HCT116 (cell line): Measurements from ENCODE around the gene ADAMTS15. TPM values are rescaled to one million over a fixed set of nuclear protein-coding genes. Genes with fewer than 3 reads are reported as not detected.

Source experiments
- ATAC-seq: fragments of 200-7000 bp; cut with Tn5 transposase; 2 replicates; pipeline ENCODE4 v1.9.1; 2020; ENCODE audit warnings: mild to moderate bottlenecking, moderate library complexity
- BruUV-seq: library from RNA; stranded (reverse); fragments of 400-500 nt; replicated peaks from 2 replicates; lab custom pipeline; 2021; lab: Mats Ljungman, UMichigan
- CTCF ChIA-PET: fragments of 300-600 bp; sonication (Branson Sonifier 250); formaldehyde crosslinking; loops from one replicate; lab custom pipeline; 2021; ENCODE audit warnings: antibody characterized with exemption; lab: Charles Lee
- POLR2A ChIA-PET: fragments of 300-600, 350-600 bp; sonication (Branson Sonifier 250); formaldehyde crosslinking; loops from one replicate; lab custom pipeline; 2021; ENCODE audit warnings: antibody characterized with exemption; lab: Charles Lee
- RAD21 ChIA-PET, 2 experiments: fragments of 300-600 bp; sonication (Branson Sonifier 250); formaldehyde crosslinking; loops; one replicate each; lab custom pipeline; 2023; ENCODE audit warnings: low total read pairs in 2 of 2; ENCODE audit not compliant: uncharacterized antibody in 2 of 2, unreplicated experiment in 2 of 2, low non-redundant PET in 1 of 2; lab: Charles Lee
- DNase-seq: peaks from one replicate; pipeline ENCODE4 v3.0.0-alpha.2; 2010; ENCODE audit warnings: low read depth, low spot score
- H2AFZ ChIP-seq: fragments of 200-600 bp; shearing (Covaris generic), sonication (generic); 2 replicates; pipeline ENCODE4 v1.6.1; 2017; ENCODE audit warnings: low read depth, mixed run types, mixed read lengths, antibody characterized with exemption, low read length; ENCODE audit not compliant: poor library complexity, severe bottlenecking
- H3K27ac ChIP-seq: 2 replicates; pipeline ENCODE4 v1.5.1; 2012; ENCODE audit warnings: low read depth, low read length
- H3K27me3 ChIP-seq: fragments of 200-600 bp; sonication (generic); 2 replicates; pipeline ENCODE4 v1.6.1; 2016; ENCODE audit warnings: mixed run types, low read length, mixed read lengths; ENCODE audit not compliant: insufficient read depth
- H3K36me3 ChIP-seq, 2 experiments: fragments of 200-500 bp in 1 of 2; fragments of 200-600 bp in 1 of 2; sonication (Bioruptor generic) in 1 of 2; sonication (generic) in 1 of 2; 2 replicates each; pipeline versions ENCODE4 v1.5.1 to v1.6.1; 2014 to 2016; ENCODE audit warnings: low read length in 2 of 2, inconsistent platforms in 1 of 2, mixed read lengths in 1 of 2, mixed run types in 1 of 2; ENCODE audit not compliant: insufficient read depth in 2 of 2, control insufficient read depth in 1 of 2
- H3K4me1 ChIP-seq, 2 experiments: fragments of 200-600 bp in 1 of 2; sonication (generic) in 1 of 2; 2 replicates each; pipeline versions ENCODE4 v1.5.1 to v1.6.1; 2012 to 2017; ENCODE audit warnings: low read length in 2 of 2, inconsistent platforms in 1 of 2, mild to moderate bottlenecking in 1 of 2, mixed read lengths in 1 of 2, mixed run types in 1 of 2, moderate library complexity in 1 of 2; ENCODE audit not compliant: insufficient read depth in 2 of 2, control insufficient read depth in 1 of 2
- H3K4me2 ChIP-seq: fragments of 200-600 bp; sonication (generic); 2 replicates; pipeline ENCODE4 v1.6.1; 2017; ENCODE audit warnings: mixed run types, low read length, mixed read lengths
- H3K4me3 ChIP-seq, 2 experiments: fragments of 200-600 bp in 1 of 2; sonication (generic) in 1 of 2; replicated peaks in 1 of 2; 2 replicates each; pipeline ENCODE4 v1.5.1; 2011 to 2016; ENCODE audit warnings: low read length in 2 of 2, control low read depth in 1 of 2, low read depth in 1 of 2, mild to moderate bottlenecking in 1 of 2, mixed read lengths in 1 of 2, mixed run types in 1 of 2
- H3K79me2 ChIP-seq: fragments of 200-600 bp; sonication (generic); 2 replicates; pipeline ENCODE4 v1.6.1; 2017; ENCODE audit warnings: mild to moderate bottlenecking, mixed run types, low read length, moderate library complexity, mixed read lengths; ENCODE audit not compliant: insufficient read depth
- H3K9ac ChIP-seq: fragments of 200-600 bp; sonication (generic); 2 replicates; pipeline ENCODE4 v1.6.1; 2016; ENCODE audit warnings: low read length, mixed read lengths
- H3K9me2 ChIP-seq: fragments of 200-600 bp; sonication (generic), shearing (Covaris generic); 2 replicates; pipeline ENCODE4 v1.6.1; 2017; ENCODE audit warnings: mixed run types, mild to moderate bottlenecking, moderate library complexity; ENCODE audit not compliant: insufficient read depth
- H3K9me3 ChIP-seq, 2 experiments: fragments of 200-500 bp in 1 of 2; fragments of 200-600 bp in 1 of 2; sonication (Bioruptor generic) in 1 of 2; sonication (generic) in 1 of 2; 2 replicates each; pipeline ENCODE4 v1.6.1; 2014 to 2017; ENCODE audit warnings: low read length in 2 of 2, mixed read lengths in 2 of 2, inconsistent platforms in 1 of 2, low read depth in 1 of 2, mild to moderate bottlenecking in 1 of 2, mixed run types in 1 of 2, moderate library complexity in 1 of 2; ENCODE audit not compliant: control insufficient read depth in 1 of 2, insufficient read depth in 1 of 2
- H4K20me1 ChIP-seq: fragments of 200-600 bp; sonication (generic), shearing (Covaris generic); 2 replicates; pipeline ENCODE4 v1.6.1; 2017; ENCODE audit warnings: mixed run types, mild to moderate bottlenecking, moderate library complexity; ENCODE audit not compliant: insufficient read depth
- CEBPB ChIP-seq: IDR thresholded peaks from 2 replicates; pipeline ENCODE4 v1.6.1; 2012; ENCODE audit warnings: low read depth
- EGR1 ChIP-seq: IDR thresholded peaks from 2 replicates; pipeline ENCODE4 v1.6.1; 2012; ENCODE audit warnings: low read depth
- ELF1 ChIP-seq: IDR thresholded peaks from 2 replicates; pipeline ENCODE4 v1.6.1; 2012; ENCODE audit warnings: low read depth, borderline replicate concordance
- EZH2 ChIP-seq: fragments of 200-600 bp; sonication (generic); IDR thresholded peaks from 2 replicates; pipeline ENCODE4 v1.6.1; 2017; ENCODE audit warnings: antibody characterized with exemption, mixed run types
- EZH2phosphoT487 ChIP-seq: fragments of 200-600 bp; IDR thresholded peaks from 2 replicates; pipeline ENCODE4 v1.6.1; 2018; ENCODE audit warnings: antibody characterized with exemption, borderline replicate concordance
- FOSL1 ChIP-seq: IDR thresholded peaks from 2 replicates; pipeline ENCODE4 v1.6.1; 2012; ENCODE audit warnings: low read depth
- JUND ChIP-seq: IDR thresholded peaks from 2 replicates; pipeline ENCODE4 v1.6.1; 2012
- POLR2A ChIP-seq: IDR thresholded peaks from 2 replicates; pipeline ENCODE4 v1.7.0; 2011; ENCODE audit warnings: borderline replicate concordance; ENCODE audit not compliant: insufficient read depth, insufficient read length; ENCODE audit errors: extremely low read depth
- RAD21 ChIP-seq: IDR thresholded peaks from 2 replicates; pipeline ENCODE4 v1.6.1; 2012; ENCODE audit warnings: low read depth, mild to moderate bottlenecking
- SIN3A ChIP-seq: IDR thresholded peaks from 2 replicates; pipeline ENCODE4 v1.6.1; 2012; ENCODE audit warnings: low read depth
- TCF7L2 ChIP-seq: IDR thresholded peaks from 2 replicates; pipeline ENCODE4 v1.7.0; 2011; ENCODE audit warnings: borderline replicate concordance, inconsistent platforms; ENCODE audit not compliant: insufficient read depth, insufficient read length; ENCODE audit errors: extremely low read depth
- ZFX ChIP-seq: fragments of 450-650 bp; IDR thresholded peaks from 2 replicates; pipeline ENCODE4 v1.6.1; 2017
- ZNF274 ChIP-seq: fragments of 200-500 bp; sonication (Bioruptor generic); IDR thresholded peaks from 2 replicates; pipeline ENCODE4 v1.6.1; 2014; ENCODE audit warnings: mild to moderate bottlenecking, low read depth, low read length, inconsistent platforms
- intact Hi-C: fragments of 100-400 bp; cut with micrococcal nuclease; formaldehyde crosslinking; loops from 2 replicates; pipeline ENCODE4 v1.10.0; 2022
- total RNA-seq: library from RNA; stranded (reverse); gene quantifications from one replicate; pipeline ENCODE4 v1.2.1, GENCODE V29; 2021; ENCODE audit not compliant: unreplicated experiment
- TF ChIP-seq, protein P1 (sequence below): IDR thresholded peaks from 2 replicates; pipeline ENCODE4 v1.6.1; 2011; ENCODE audit warnings: mild to moderate bottlenecking, low read length, moderate library complexity; ENCODE audit not compliant: insufficient replicate concordance; ENCODE audit errors: extremely low read depth
- TF ChIP-seq, protein P2 (sequence below): IDR thresholded peaks from 2 replicates; pipeline ENCODE4 v1.6.1; 2012; ENCODE audit warnings: low read depth
- TF ChIP-seq, protein P3 (sequence below): IDR thresholded peaks from 2 replicates; pipeline ENCODE4 v1.6.1; 2012
- TF ChIP-seq, protein P4 (sequence below), 3 experiments: fragments of 200-600 bp in 1 of 3; sonication (generic) in 1 of 3; IDR thresholded peaks in 2 of 3; conservative IDR thresholded peaks in 1 of 3; 2 replicates each; pipeline ENCODE4 v1.5.1; 2012 to 2017; ENCODE audit warnings: low read depth in 2 of 3, low read length in 2 of 3, antibody characterized with exemption in 1 of 3, borderline replicate concordance in 1 of 3, control low read depth in 1 of 3, mild to moderate bottlenecking in 1 of 3, mixed read lengths in 1 of 3, mixed run types in 1 of 3, moderate library complexity in 1 of 3; ENCODE audit not compliant: insufficient read depth in 1 of 3

ADAMTS15 gene
- total RNA-seq, 1 experiment from 2014 or later: 0.44 TPM

DNA sequence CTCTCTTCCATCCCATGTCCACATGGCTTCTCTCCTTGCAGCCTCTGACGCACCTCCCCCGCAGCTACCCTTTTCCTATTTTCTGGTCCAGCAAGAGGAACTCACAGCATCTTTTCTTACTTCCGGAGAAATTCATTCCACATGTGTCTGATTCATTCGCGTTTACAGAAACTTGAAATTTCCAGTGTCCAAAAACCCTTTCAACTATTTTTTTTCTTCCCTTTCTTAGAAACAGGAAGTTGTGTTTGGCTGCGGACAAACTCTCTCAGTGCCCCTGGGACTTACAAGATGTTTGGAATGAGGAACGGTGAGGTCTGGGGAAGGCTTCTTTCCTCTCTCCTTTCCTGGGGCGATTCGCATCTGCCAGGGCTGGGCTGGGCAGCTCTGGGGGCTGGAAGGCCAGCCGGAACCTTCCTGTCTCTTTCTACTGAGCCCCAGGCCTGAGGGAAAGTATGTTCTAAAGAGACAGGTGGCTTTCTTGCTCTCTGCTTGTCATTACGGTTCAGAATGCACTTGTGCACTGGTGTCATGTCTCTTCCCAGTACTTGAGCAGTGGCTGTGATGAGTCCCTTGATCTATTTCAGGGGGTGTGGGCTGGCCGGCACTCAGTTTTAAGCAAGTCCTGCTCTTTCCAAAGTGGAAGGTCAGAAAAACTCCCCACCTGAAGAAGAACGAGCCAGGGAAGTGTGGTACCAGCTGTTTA is 47.5 kb upstream of the ADAMTS15 start:
- Histone ChIP-seq H4K20me1 (no peaks in the 10 kb centered on the region), H2AFZ (no peak overlapping the region), H3K36me3 (no peaks in the 10 kb centered on the region), H3K79me2 (no peaks in the 10 kb centered on the region), H3K27me3 (peaks cover 8% of the 10 kb centered on the region; the same call in 1 of the 2 replicates), H3K9me3 (no peaks in the 10 kb centered on the region), H3K9me2 (no peaks in the 10 kb centered on the region), H3K4me1 (no peaks in the 10 kb centered on the region), H3K4me3 (no peak overlapping the region), H3K27ac (no peak overlapping the region), H3K4me2 (no peak overlapping the region), H3K9ac (no peak overlapping the region)
- RAD21 ChIA-PET: no interaction called here
- TF ChIP-seq TCF7L2: no peak
- TF ChIP-seq SIN3A: no peak
- TF ChIP-seq EZH2: no peak
- TF ChIP-seq EGR1: no peak
- no peak for TF ChIP-seq POLR2A
- TF ChIP-seq, protein P1, sequence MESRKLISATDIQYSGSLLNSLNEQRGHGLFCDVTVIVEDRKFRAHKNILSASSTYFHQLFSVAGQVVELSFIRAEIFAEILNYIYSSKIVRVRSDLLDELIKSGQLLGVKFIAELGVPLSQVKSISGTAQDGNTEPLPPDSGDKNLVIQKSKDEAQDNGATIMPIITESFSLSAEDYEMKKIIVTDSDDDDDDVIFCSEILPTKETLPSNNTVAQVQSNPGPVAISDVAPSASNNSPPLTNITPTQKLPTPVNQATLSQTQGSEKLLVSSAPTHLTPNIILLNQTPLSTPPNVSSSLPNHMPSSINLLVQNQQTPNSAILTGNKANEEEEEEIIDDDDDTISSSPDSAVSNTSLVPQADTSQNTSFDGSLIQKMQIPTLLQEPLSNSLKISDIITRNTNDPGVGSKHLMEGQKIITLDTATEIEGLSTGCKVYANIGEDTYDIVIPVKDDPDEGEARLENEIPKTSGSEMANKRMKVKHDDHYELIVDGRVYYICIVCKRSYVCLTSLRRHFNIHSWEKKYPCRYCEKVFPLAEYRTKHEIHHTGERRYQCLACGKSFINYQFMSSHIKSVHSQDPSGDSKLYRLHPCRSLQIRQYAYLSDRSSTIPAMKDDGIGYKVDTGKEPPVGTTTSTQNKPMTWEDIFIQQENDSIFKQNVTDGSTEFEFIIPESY: no peak
- no peak for TF ChIP-seq ZNF274
- no peak for TF ChIP-seq CEBPB
- TF ChIP-seq, protein P2, sequence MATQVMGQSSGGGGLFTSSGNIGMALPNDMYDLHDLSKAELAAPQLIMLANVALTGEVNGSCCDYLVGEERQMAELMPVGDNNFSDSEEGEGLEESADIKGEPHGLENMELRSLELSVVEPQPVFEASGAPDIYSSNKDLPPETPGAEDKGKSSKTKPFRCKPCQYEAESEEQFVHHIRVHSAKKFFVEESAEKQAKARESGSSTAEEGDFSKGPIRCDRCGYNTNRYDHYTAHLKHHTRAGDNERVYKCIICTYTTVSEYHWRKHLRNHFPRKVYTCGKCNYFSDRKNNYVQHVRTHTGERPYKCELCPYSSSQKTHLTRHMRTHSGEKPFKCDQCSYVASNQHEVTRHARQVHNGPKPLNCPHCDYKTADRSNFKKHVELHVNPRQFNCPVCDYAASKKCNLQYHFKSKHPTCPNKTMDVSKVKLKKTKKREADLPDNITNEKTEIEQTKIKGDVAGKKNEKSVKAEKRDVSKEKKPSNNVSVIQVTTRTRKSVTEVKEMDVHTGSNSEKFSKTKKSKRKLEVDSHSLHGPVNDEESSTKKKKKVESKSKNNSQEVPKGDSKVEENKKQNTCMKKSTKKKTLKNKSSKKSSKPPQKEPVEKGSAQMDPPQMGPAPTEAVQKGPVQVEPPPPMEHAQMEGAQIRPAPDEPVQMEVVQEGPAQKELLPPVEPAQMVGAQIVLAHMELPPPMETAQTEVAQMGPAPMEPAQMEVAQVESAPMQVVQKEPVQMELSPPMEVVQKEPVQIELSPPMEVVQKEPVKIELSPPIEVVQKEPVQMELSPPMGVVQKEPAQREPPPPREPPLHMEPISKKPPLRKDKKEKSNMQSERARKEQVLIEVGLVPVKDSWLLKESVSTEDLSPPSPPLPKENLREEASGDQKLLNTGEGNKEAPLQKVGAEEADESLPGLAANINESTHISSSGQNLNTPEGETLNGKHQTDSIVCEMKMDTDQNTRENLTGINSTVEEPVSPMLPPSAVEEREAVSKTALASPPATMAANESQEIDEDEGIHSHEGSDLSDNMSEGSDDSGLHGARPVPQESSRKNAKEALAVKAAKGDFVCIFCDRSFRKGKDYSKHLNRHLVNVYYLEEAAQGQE: no peak
- TF ChIP-seq, protein P3, sequence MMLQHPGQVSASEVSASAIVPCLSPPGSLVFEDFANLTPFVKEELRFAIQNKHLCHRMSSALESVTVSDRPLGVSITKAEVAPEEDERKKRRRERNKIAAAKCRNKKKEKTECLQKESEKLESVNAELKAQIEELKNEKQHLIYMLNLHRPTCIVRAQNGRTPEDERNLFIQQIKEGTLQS: no peak
- no peak for TF ChIP-seq EZH2phosphoT487
- TF ChIP-seq, protein P4, sequence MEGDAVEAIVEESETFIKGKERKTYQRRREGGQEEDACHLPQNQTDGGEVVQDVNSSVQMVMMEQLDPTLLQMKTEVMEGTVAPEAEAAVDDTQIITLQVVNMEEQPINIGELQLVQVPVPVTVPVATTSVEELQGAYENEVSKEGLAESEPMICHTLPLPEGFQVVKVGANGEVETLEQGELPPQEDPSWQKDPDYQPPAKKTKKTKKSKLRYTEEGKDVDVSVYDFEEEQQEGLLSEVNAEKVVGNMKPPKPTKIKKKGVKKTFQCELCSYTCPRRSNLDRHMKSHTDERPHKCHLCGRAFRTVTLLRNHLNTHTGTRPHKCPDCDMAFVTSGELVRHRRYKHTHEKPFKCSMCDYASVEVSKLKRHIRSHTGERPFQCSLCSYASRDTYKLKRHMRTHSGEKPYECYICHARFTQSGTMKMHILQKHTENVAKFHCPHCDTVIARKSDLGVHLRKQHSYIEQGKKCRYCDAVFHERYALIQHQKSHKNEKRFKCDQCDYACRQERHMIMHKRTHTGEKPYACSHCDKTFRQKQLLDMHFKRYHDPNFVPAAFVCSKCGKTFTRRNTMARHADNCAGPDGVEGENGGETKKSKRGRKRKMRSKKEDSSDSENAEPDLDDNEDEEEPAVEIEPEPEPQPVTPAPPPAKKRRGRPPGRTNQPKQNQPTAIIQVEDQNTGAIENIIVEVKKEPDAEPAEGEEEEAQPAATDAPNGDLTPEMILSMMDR (IDR thresholded peaks at IDR 0.05 in 2 of 3, conservative IDR thresholded peaks at IDR 0.05 in 1 of 3; ENCODE audit: borderline replicate concordance in 1 of 3, insufficient read depth in 1 of 3, low read depth in 2 of 3, low read length in 2 of 3): no peak
- no peak for TF ChIP-seq JUND
- TF ChIP-seq ZFX: no peak
- no peak for TF ChIP-seq FOSL1
- no peak for TF ChIP-seq RAD21
- no peak for TF ChIP-seq ELF1
- ATAC-seq (no peak), DNase-seq (no peak)
- POLR2A ChIA-PET: no interaction called here
- intact Hi-C loops: no loop called here
- no TSS peak for BruUV-seq
- CTCF ChIA-PET: no interaction called here
